ENCODE results near the gene SLC5A2. TPM values are rescaled to one million over a fixed set of nuclear protein-coding genes. Genes with fewer than 3 reads are reported as not detected.
"Not testable (repeated sequence)": the region's sequence is repeated elsewhere in the genome, so short reads cannot be mapped to it uniquely, and the experiment has no call there.

SLC5A2 gene
- total RNA-seq, 1 experiment from 2014 or later: 0.86 TPM

DNA sequence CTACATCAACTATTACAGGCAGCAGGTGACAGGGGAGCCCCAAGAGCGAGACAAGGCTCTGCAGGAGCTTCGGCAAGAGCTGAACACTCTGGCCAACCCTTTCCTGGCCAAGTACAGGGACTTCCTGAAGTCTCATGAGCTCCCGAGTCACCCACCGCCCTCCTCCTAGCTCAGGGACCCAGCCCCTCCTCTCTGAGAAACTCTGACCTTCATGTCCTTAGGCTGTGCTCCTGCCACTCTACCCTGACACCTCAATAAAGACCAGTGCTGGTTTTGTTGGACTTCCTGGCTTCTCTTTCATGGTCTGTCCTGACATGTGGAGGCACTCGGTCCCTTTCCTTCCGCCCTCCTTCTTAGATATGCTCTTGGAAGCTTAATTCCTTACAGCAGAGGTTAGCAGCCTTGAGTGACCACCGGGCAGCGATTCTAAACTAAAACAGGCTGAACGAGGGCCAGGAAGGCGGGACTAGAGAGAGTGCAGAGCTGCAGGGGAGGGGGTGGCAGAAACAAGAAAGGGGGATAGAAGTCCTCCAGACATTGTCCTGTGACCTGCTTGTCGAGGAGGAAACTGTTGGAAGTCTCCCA is 45.7 kb downstream of the SLC5A2 start:
- DNase-seq (ENCODE audit: low spot score): no peak

DNA sequence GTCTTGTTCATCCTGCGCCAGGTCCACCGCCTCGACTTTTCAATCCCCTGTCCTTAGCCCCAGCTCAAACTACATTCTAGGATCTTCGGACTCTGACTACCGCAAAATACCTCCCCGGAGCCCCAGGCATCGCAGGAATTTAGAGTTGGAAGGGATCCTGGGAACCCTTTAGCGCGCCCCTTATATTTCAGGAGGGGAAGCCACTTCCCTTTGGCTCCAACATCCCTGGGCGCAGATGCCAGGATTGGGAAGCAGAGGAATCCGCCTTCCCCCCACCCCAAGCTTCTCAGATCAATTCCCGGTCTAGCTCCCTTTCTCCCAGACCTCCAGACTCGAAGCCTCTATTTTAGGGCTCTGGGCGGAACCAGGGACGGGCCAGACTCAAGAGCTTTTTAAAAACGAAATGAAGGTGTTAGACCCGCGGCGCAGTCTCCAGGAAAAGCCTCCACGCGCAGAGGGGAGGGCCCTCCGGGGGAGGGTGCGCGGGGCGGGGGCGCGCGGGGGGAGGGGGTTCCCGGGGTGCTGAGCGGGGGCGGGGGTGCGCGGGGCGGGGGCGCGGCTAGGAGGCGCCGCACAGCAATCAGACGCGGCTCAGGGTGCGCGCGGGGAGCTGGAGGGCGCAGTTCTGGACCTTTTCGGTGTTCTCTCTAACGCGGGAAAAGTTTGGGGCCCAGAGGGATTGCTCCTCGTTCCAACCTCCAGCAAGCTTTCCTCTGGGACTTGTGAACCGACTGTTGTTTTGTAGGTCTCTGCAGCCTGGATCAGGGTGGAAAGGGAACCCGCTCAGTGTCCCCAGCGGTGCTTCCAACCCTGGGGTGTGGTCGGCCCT is 46.4 kb downstream of the SLC5A2 start:
- no peak for DNase-seq (ENCODE audit: low spot score)

DNA sequence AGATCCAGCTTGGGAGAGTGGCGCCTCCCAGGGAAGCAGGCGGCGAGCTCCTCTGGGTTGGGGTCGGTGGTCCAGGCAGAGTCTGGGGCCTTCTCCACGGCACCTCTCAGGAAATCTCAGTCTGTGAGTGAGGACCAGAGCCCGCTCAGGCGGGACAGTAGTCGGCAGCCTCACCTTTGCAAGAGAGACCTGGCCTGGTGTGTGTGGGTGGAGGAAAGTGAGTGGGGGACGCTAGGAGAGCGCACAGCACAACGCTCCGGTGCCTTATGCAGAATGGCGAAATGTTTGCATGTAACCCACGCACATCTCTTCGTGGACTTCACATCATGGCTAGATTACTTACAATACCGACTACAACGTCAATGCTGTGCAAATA is 47.0 kb downstream of the SLC5A2 start:
- no peak for DNase-seq (ENCODE audit: low spot score)

DNA sequence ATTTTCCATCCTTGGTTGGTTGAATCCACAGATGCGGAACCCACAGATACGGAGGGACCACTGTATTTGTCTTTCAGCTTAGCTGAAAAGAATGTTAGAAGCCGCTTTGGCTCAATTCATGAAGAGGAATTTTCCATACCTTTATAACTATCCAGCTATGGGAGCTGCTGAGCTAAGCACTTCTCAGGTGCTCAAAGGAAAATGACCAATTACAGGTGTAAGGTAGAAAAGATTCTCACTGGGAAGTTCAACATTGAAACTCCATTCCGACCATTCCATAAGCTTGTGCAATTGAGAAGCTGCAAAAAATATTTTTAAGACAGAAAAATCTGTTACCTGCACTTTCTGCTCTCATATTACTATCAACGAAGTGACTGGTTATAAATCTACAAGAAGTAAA is 47.5 kb downstream of the SLC5A2 start:
- DNase-seq (ENCODE audit: low spot score): no peak

DNA sequence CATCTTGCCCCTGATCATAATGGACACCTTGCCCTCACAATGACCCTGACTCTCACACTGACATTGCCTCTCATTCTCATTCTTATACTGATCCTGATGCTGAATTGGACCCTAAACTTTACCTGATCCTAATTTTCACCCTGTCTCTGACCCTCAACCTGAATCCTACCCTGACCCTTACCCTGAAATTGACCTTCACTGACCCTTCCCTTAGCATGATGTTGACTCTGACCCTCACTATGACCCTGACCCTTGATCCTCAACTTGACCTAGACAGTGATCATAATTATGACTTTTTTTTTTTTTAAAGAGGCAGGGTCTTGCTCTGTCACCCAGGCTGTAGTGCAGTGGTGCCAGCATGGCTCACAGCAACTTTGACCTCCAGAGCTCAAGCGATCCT is 48.2 kb downstream of the SLC5A2 start:
- no peak for DNase-seq (ENCODE audit: low spot score)

DNA sequence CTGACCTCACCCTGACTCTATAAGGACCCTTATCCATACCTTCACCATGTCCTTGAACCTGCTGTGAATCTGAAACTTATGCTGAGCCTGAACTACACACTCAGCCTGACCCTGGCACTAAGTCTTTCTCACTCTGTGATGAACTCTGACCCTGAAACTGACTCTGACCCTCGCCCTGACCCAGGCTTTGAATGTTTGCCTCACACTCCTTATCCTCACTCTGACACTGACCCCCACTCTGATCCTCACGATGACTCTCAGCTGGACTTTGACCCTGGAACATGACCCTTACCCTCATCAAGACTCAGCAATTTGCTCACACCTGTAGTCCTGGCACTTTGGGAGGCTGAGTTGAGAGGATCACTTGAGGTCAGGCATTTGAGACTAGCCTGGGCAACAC is 49.2 kb downstream of the SLC5A2 start:
- DNase-seq (ENCODE audit: low spot score): no peak

DNA sequence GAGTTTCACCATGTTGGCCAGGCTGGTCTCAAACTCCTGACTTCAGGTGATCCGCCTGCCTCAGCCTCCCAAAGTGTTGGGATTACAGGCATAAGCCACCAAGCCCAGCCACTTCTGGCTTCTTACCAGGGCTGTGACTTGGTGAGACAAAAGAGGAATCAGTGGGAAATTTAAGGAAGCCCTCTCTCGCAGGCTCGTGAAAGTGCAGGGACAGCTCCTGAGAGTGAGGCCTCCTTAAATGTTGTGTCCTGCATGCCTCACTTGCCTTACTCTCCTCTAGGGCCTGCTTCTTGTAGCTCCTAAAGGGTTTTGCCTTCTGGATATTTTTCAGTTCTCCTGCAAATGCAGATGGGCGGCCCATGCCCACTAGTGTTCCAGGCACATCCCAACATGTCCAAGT is 50.0 kb downstream of the SLC5A2 start:
- no peak for DNase-seq (ENCODE audit: low spot score)

DNA sequence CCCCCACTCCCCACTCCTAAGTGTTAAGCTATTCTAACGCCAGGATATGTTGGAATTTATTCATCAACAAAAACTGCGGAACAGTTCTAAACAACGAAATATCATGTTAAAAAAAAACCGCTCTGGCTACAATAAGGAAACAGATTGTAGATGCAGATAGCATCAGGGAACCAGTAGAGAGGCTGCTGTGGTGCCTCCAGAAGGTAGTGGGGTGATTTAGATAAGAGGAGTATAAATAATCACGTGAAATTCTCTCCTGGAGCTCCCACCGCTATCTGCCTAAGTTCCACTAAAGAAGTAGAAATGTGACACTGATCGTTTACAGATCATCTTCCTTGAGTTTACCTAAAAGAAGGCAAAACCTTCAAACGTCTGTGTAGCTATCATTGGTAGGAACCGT is 52.8 kb downstream of the SLC5A2 start:
- no peak for DNase-seq (ENCODE audit: low spot score)

DNA sequence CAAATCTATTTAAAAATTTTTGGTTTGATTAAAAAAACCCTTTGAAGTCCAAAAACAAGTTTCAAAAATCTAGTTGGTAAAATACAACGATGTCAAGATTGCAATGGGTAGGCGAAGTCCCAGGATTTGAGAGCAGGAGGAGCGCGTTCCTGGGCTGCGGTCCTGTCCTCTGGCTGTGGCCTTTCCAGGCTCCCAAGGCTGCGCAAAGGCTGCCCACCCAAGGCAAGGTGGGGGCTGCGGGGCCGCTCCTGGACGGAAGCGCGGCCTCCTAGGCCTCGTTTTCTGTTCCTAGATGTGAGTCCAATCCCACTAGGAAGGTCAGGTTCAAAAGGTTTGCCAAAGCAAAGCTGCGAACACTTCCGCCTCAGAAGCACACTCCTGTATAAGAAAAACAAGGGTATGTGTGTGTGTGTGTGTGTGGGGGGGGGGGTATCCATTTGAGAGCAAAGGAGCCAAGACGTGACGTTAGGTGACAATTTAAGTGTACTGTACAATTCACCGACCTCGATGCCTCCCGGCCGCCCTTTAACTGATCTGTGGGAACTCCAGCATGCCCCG is 54.0 kb downstream of the SLC5A2 start:
- DNase-seq (ENCODE audit: low spot score): no peak

DNA sequence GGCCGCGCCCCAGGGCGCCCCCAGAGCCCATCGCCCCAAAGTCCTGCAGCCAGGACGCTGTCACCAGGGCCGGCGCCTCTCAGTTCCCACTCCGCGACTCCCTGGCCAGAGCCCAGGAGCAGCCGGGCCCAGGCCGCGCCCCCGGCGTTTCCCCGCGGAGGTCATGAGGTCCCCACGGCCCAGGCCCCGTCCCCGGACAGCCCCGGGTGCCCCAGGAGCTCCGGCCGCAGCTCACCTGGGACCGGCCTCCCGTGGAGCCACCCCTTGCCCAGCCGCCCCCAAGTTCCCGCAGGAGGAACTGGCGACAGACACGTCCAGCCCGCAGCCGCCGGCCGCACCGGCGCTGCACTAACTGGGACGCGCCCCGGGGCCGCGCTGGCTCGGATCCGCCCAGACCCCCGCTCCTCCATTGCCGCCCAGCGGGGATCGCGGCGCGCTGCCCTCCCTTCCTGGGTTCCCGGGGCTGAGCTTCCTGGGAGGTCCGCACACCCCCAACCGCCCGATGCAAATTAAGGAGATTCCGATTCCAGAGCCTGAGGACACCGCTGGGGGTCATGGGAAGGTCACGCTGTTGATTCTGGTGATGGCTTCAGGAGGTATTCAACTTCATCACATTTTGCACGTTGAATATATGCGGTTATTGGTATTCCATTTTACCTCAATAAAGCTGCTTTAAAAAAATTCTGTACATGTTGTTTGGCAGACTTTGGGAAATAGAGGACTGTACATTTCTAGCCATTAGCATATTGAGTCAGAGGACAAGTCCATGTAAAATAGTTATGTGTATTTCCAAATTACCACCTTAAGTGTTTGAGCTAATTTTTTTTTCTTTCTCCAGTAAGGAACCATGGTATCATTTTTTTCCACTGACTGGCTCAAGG is 54.7 kb downstream of the SLC5A2 start:
- no peak for DNase-seq (ENCODE audit: low spot score)

DNA sequence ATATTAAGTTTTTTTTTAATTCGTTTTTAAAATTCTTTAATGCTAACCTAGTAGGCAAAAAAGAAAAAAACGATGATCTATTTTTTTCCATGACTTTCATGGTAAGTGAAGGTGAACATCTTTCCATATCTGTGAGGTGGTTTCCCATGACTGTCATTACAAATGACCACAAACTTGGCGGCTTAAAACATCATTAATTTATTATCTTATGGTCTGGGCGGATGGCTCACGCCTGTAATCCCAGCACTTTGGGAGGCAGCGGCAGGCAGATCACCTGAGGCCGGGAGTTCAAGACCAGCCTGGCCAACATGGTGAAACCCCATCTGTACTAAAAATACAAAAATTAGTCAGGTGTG is 55.3 kb downstream of the SLC5A2 start:
- not testable (repeated sequence) for DNase-seq (ENCODE audit: low spot score)

DNA sequence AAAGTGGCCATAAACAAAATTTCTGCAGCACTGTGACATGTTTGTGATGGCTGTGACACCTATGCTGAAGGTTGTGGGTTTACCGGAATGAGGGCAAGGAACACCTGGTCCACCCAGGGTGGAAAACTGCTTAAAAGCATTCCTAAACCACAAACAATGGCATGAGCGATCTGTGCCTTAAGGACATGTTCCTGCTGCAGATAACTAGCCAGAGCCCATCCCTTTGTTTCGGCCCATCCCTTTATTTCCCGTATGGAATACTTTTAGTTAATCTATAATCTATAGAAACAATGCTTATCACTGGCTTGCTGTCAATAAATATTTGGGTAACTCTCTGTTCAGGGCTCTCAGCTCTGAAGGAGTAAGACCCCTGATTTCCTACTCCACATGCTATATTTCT is 56.8 kb downstream of the SLC5A2 start:
- DNase-seq (ENCODE audit: low spot score): not testable (repeated sequence)

Other genes starting within 250 kb of the SLC5A2 start
- gene ITGAM, start 223.1 kb upstream of the SLC5A2 start, total RNA-seq (2014; rRNA removed; shearing (Covaris generic)): 4.3 and 5.1 TPM in 2 replicates
- gene ITGAX, start 127.9 kb upstream of the SLC5A2 start, total RNA-seq (2014; rRNA removed; shearing (Covaris generic)): 0.15 and 0.26 TPM in 2 replicates
- gene ITGAD, start 89.8 kb upstream of the SLC5A2 start, total RNA-seq (2014; rRNA removed; shearing (Covaris generic)): not detected in 2 replicates
- not detected in 2 replicates for gene COX6A2, start 54.8 kb upstream of the SLC5A2 start, total RNA-seq (2014; rRNA removed; shearing (Covaris generic))
- not detected in 2 replicates for gene ZNF843, start 40.3 kb upstream of the SLC5A2 start, total RNA-seq (2014; rRNA removed; shearing (Covaris generic))
- 31.0 and 33.1 TPM in 2 replicates for gene ARMC5, start 23.6 kb upstream of the SLC5A2 start, total RNA-seq (2014; rRNA removed; shearing (Covaris generic))
- gene TGFB1I1, start 11.0 kb upstream of the SLC5A2 start, total RNA-seq (2014; rRNA removed; shearing (Covaris generic)): 0.43 and 1.1 TPM in 2 replicates
- gene RUSF1, start 25.3 kb downstream of the SLC5A2 start, total RNA-seq (2014; rRNA removed; shearing (Covaris generic)): 43.7 and 53.3 TPM in 2 replicates
- gene AHSP, start 44.8 kb downstream of the SLC5A2 start, total RNA-seq (2014; rRNA removed; shearing (Covaris generic)): not detected in 2 replicates